Measurements from ENCODE around the gene NDE1.

Gene NDE1

GRCh38 chr16:15739464-15739863, 89.4 kb downstream of the NDE1 start:
- DNase-seq (ENCODE audit: low read depth): no peak

GRCh38 chr16:15739950-15740349, 89.9 kb downstream of the NDE1 start:
- no peak for DNase-seq (ENCODE audit: low read depth)

- no peak for DNase-seq (ENCODE audit: low read depth)
These were observed 91.3 kb downstream of the NDE1 start for GRCh38 chr16:15741207-15741871.

GRCh38 chr16:15742716-15743115, 92.7 kb downstream of the NDE1 start:
- DNase-seq (ENCODE audit: low read depth): no peak

DNA sequence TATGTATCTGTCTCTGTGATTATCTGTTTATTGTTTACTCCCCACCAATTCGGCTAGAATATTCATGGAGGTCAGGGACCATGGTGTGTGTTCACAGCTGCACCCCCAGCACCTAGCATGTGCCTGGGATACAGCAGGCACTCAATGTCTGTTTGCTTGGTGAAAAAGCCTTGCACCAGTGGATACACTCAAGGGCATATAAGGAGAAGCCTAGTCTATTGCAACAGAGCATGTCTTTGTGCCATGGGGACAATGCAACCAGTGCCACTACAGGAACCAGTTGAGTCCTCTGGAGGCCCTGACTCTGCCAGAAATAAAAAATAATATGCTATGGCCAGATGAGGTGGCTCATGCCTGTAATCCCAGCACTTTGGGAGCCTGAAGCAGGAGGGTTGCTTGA, 93.6 kb downstream of the NDE1 start:
- DNase-seq (ENCODE audit: low read depth): no peak

- no peak for DNase-seq (ENCODE audit: low read depth)
These were observed 96.3 kb downstream of the NDE1 start for GRCh38 chr16:15746332-15746731.

DNA sequence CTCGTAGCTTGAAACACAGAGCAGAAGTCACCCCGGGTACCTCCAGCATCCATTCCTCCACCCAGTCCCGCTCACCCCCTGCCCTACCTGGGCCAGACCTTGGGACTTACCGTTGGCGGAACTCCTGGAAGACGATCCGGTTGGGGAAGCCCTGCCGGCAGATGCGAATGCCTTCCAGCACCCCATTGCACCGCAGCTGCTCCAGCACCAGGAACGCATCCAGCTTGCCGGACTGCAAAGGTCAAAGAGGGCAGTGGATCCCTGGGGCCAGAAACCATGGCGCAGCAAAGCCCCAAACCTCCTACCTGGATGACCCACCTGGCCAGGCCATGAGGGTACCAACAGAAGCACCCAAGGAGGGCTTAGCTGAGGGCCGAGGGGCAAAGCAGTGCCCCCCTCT, 97.9 kb downstream of the NDE1 start:
- DNase-seq (ENCODE audit: low read depth): no peak

GRCh38 chr16:15748654-15749053, 98.6 kb downstream of the NDE1 start:
- DNase-seq (ENCODE audit: low read depth): no peak

DNA sequence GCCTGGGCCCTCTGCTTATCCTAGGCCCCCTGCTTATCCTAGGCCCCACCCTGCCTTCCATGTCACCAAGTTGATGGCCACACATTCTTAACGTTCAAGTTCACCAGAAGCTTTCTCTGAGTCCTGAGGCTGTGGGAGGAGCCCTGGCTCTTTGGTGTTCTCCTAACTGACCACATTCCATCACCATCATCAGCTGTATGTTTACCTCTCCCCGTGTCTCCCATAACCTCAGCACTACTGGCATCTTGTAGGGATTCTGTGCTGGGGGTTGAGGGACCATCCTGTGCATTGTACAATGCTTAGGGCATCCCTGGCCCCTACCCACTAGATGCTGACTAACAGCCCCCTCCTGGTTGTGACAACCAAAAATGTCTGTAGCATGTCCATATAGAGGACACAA, 99.3 kb downstream of the NDE1 start:
- no peak for DNase-seq (ENCODE audit: low read depth)

- no peak for DNase-seq (ENCODE audit: low read depth)
These were observed 99.9 kb downstream of the NDE1 start for GRCh38 chr16:15749985-15750384.

DNA sequence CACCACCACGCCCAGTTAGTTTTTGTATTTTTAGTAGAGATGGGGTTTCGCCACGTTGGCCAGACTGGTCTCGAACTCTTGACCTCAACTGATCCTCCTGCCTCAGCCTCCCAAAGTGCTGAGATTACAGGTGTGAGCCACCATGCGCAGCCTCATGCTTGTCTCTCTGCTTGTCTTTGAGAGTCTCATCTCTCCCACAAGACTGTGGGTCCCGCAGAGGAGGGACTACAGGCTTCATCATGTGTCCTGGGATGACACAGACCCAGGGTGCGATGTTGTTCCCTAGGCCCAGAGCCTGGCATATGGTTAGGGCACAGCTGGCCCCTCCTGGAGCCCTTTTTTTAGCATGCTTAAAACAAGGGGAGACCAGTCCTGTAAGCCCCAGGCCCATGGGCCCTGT, 101.9 kb downstream of the NDE1 start:
- DNase-seq (ENCODE audit: low read depth): no peak

DNA sequence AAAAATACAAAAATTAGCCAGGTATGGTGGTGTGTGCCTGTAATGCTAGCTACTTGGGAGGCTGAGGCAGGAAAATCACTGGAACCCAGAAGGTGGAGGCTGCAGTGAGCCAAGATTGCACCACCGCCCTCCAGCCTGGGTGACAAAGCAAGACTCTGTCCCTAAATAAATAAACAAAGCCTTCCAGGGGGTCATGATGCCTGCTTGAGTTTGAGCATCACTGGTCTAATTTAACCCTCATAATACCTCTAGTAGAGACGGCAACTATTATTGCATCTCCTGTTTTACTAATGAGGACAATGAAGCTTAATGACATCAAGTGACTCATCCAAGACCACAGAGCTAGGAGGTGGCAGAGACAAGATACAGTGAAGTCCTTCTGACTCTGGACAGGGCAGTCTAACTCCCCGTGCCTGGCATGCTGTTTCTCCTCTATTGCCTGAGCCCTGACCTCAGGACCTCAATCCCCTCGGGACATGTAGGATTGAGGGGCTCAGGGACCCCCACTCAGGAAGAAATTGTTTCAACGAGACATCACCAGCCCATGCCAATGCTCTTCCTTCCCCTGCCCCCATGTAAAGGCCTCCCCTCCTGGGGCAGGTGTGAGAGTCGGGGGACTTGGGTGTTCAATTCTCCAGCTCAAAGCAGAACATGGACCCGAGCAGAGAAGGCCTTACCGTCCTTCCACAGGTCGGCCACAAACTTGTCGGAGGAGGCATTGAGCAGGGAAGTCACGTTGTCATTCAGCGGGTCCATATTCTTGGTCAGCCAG, 102.9 kb downstream of the NDE1 start:
- DNase-seq (ENCODE audit: low read depth): no peak

- no peak for DNase-seq (ENCODE audit: low read depth)
These were observed 104.9 kb downstream of the NDE1 start for GRCh38 chr16:15754821-15755534.

- DNase-seq (ENCODE audit: low read depth): no peak
These were observed 107.0 kb downstream of the NDE1 start for GRCh38 chr16:15757077-15757386.

DNA sequence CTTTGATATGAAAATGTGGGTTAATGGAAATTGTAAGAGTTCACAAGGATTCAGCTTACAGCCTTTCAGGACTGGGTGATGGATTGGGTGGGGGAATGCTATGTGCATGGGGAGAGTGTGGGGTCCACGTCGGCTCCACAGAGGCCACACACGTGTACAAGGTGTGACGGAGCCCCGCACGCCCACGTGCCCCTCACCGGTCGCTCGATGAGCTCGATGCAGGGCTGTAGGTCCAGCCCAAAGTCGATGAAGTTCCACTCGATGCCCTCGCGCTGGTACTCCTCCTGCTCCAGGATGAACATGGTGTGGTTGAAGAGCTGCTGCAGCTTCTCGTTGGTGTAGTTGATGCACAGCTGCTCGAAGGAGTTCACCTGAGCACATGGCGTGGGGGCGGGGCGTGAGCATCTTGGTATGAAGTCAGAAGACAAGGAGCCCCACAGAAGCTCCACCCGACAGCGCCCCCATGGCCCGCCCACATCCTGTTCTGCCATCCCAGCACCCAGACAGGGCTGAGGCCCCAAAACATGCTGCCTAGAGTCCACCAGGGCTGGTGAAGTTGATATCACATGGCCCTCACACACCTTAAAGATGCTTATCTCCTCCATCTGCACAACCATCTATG, 107.7 kb downstream of the NDE1 start:
- no peak for DNase-seq (ENCODE audit: low read depth)

DNA sequence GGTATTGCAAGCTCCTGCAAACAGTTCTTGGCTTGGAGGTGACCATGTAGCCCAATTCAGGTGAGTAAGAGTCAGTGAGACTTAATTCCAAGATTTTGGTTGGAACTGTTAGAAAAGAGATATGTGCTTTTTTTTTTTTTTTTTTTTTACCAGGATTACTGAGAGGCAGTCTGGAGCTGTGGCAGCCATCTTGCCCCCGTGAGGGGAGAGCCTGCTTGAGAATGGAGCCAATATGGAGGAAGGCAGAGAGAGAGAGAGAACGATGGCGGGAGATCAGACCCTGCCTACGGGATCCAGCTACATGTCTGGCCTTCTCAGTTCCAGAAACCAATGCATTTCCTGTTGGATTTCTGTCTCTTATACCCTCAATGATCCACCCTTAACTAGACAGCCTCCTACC, 109.0 kb downstream of the NDE1 start:
- DNase-seq (ENCODE audit: low read depth): no peak

GRCh38 chr16:15760129-15760528, 110.1 kb downstream of the NDE1 start:
- DNase-seq (ENCODE audit: low read depth): no peak

GRCh38 chr16:15764112-15764511, 114.1 kb downstream of the NDE1 start:
- no peak for DNase-seq (ENCODE audit: low read depth)

DNA sequence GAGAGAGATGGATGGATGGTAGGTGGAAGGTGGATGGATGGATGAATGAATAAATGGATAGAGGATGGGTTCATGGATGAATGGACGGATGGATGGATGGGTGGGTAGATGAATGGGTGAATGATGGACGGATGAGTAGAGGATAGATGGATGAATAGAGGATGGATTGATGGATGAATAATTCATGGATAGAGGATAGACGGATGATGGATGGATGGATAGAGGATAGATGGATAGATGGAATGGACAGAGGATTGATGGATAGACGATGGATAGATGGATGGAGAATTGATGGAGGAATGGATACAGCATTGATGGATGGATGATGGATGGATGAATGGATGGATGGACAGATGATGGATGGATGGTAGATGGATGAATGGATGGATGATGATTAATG, 115.1 kb downstream of the NDE1 start:
- no peak for DNase-seq (ENCODE audit: low read depth)

GRCh38 chr16:15765880-15766279, 115.8 kb downstream of the NDE1 start:
- no peak for DNase-seq (ENCODE audit: low read depth)

DNA sequence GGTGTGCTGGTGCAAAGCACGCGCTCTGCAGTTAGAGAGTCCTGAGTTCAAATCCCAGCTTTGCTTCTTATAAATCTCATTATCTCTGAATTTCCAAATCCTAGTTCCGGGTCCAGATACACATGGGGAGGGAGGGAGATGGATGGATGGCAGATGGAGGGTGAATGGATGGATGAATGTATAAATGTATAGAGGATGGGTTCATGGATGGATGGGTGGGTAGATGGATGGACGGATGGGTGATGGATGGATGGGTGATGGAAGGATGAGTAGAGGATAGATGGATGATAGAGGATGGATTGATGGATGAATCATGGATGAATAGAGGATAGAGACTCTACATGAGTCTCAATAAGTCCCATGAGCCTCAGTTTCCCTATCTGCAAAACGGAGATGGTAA, 116.9 kb downstream of the NDE1 start:
- no peak for DNase-seq (ENCODE audit: low read depth)

DNA sequence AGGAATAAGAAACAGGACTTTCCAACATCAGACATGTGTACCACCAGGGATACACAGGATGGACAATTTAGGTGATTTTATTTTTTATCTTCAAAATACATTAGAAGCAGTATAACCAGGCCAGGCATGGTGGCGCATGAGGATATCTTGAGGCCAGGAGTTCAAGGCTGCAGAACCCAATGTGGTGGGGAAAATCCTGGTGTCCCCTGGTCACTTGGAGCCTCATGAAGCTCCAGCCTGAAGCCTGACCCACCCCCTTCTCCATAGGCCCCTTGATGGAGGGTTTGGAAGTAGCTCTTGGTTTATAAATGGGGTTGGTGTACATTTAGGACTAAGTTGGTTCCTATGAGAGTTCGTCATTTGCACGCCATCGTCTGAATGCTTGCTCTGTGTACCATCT, 118.2 kb downstream of the NDE1 start:
- DNase-seq (ENCODE audit: low read depth): no peak

- DNase-seq (ENCODE audit: low read depth): no peak
These were observed 119.2 kb downstream of the NDE1 start for GRCh38 chr16:15769239-15769638.
